ENCODE measurements around the gene NHSL2.

DNA sequence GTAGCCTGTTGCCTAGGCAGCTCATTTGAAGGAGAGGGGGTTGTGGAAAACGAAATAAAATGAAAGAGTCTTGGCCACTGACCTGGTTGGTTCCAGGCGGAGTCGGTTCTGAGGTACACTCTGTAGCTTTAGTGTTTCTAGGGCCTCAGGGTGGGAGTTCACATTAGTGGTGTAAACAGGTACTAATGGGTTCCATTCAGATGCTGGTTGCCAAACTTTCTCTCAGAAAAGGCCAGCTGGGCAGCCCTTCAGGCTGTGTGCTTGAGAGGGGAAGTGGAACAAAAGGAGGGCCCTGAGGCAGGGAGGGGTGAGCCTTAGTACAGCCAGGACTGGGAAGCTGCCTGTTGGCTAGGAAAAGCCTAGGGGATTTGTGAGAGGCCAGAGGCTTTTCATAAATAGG is 24.8 kb downstream of the NHSL2 start:
- TF ChIP-seq POLR2AphosphoS5 (IDR thresholded peaks at IDR 0.05; ENCODE audit: low read depth, low read length) (no peak), SIN3A (IDR thresholded peaks at IDR 0.05; ENCODE audit: borderline replicate concordance, insufficient read depth, low read depth, low read length) (no peak)
- TF ChIP-seq, protein P1, sequence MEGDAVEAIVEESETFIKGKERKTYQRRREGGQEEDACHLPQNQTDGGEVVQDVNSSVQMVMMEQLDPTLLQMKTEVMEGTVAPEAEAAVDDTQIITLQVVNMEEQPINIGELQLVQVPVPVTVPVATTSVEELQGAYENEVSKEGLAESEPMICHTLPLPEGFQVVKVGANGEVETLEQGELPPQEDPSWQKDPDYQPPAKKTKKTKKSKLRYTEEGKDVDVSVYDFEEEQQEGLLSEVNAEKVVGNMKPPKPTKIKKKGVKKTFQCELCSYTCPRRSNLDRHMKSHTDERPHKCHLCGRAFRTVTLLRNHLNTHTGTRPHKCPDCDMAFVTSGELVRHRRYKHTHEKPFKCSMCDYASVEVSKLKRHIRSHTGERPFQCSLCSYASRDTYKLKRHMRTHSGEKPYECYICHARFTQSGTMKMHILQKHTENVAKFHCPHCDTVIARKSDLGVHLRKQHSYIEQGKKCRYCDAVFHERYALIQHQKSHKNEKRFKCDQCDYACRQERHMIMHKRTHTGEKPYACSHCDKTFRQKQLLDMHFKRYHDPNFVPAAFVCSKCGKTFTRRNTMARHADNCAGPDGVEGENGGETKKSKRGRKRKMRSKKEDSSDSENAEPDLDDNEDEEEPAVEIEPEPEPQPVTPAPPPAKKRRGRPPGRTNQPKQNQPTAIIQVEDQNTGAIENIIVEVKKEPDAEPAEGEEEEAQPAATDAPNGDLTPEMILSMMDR (IDR thresholded peaks at IDR 0.05) = no peak

Data from Panc1 (cell line).